ENCODE measurements around the gene MEGF6. TPM values are rescaled to one million over a fixed set of nuclear protein-coding genes. Genes with fewer than 3 reads are reported as not detected.

MEGF6 gene
- total RNA-seq, 1 donor, result 2.2 TPM

DNA sequence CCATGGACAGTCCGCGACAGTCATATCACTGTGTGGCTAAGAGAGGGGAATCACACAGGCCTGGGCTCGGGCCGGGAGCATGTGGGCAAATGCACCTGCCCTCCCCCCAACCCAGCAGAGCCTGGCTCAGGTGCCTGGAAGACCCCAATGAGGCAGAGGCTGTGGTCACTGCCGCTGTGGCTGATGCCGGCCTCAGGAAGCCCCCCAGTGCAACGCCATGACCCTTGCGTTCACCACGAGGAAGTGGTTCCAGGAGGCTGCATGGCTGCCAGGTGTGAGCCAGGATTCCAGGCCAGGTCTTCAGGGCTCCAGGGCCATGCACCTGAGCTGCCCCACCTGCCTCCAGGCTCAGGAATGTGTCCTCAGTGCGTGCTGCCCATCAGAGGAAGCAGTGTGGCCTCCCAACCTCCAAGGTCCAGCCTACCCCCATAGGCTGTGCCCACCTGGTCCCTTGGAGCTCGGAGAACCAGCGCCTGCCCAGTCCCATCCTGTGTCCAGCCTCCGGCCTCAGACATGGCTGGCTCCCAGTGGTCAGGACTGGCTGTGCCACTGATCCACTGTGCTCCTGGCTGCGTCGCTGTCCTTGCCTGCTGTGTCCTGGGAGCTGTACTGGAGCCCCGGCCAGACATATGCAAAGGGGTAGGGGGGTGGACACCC lies 148.8 kb downstream of the MEGF6 start:
- DNase-seq (ENCODE audit: low read depth), result no peak
- no peak overlapping the region for H3K4me3 ChIP-seq (ENCODE audit: low read depth, low read length)
- TF ChIP-seq, protein P1, sequence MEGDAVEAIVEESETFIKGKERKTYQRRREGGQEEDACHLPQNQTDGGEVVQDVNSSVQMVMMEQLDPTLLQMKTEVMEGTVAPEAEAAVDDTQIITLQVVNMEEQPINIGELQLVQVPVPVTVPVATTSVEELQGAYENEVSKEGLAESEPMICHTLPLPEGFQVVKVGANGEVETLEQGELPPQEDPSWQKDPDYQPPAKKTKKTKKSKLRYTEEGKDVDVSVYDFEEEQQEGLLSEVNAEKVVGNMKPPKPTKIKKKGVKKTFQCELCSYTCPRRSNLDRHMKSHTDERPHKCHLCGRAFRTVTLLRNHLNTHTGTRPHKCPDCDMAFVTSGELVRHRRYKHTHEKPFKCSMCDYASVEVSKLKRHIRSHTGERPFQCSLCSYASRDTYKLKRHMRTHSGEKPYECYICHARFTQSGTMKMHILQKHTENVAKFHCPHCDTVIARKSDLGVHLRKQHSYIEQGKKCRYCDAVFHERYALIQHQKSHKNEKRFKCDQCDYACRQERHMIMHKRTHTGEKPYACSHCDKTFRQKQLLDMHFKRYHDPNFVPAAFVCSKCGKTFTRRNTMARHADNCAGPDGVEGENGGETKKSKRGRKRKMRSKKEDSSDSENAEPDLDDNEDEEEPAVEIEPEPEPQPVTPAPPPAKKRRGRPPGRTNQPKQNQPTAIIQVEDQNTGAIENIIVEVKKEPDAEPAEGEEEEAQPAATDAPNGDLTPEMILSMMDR (IDR thresholded peaks at IDR 0.05; ENCODE audit: insufficient read depth, low read depth, low read length), result no peak

DNA sequence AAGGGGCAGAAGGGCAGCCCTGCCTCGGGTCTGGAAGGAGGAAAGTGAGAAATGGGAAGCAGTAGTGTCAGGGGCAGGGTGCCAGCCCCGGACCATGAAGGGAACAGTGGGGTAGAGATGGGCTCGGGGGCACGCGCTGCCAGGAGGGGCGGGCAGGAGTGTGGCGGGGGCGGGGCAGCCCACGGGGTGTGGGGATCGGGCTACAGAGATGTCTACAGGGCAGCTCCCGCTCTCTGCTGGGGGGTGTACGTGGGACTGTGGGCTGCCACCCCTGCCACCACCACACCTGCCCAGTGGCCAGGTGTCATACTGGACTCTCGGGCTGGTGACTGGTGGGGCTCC lies 149.4 kb downstream of the MEGF6 start:
- TF ChIP-seq, protein P1 (IDR thresholded peaks at IDR 0.05; ENCODE audit: insufficient read depth, low read depth, low read length), result no peak
- no peak for DNase-seq (ENCODE audit: low read depth)
- no peak overlapping the region for H3K4me3 ChIP-seq (ENCODE audit: low read depth, low read length)

DNA sequence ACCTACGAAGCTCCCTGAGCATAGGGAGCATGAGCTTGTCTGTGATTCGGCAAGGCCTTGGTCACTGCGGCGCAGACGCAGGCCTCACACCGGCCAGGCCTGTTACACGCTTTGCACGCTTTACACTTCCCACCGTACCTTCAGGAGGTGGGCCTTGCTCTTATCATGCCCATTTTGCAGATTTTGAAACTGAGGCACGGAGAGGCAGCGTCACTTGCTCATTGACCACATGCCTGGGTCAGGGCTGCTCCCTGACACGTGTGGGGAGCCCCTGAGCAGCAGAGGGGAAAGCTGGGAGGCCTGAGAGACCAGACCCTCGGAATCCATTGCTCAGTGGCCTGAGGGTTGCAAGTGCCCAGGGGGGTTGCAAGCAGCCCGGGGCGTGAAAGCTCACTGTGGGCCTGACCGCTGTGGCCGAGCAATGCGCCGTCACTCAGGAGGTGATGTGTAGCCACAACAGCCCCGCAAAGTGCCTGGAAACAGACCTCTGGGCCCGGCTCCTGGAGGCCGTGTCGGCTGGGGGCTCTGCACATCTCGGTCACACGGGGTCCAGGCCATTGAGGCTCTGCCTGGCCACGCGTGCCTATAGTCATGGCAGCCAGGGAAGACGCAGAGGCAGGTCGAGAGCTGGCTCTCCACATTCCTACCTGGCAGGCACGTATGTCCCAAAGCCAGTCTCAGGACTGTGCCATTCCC lies 149.9 kb downstream of the MEGF6 start:
- TF ChIP-seq, protein P1 (IDR thresholded peaks at IDR 0.05; ENCODE audit: insufficient read depth, low read depth, low read length), result no peak

DNA sequence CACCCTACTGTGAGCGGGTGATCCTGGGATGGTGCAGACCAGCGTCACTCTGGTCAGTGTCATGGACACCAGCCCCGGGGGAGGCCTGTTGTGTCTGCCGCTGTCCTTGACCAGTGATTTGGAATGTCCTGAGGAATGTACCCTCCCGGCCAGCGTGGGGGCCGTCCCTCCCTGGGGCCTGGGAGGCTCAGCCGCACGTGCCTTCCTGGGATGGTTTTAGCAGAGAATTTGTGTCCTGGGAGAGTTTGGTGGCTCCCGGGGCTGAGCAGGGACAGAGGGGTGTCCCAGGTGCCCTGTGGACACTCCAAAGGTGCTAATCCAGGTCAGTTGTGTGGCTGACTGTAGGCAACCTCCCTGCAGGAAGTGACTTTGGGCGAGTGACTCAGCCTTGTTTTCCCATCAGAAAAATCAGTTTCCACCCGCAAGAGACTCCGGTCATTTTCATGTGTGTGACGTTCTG lies 150.6 kb downstream of the MEGF6 start:
- DNase-seq (ENCODE audit: low read depth), result peak; percentile 38
- TF ChIP-seq, protein P1 (IDR thresholded peaks at IDR 0.05; ENCODE audit: insufficient read depth, low read depth, low read length), result no peak
- no peak overlapping the region for H3K4me3 ChIP-seq (ENCODE audit: low read depth, low read length)

More for the DNA sequence above, 149.9 kb downstream of the MEGF6 start:
- H3K4me3 ChIP-seq (ENCODE audit: low read depth, low read length), result no peak overlapping the region
- DNase-seq (ENCODE audit: low read depth), result no peak

DNA sequence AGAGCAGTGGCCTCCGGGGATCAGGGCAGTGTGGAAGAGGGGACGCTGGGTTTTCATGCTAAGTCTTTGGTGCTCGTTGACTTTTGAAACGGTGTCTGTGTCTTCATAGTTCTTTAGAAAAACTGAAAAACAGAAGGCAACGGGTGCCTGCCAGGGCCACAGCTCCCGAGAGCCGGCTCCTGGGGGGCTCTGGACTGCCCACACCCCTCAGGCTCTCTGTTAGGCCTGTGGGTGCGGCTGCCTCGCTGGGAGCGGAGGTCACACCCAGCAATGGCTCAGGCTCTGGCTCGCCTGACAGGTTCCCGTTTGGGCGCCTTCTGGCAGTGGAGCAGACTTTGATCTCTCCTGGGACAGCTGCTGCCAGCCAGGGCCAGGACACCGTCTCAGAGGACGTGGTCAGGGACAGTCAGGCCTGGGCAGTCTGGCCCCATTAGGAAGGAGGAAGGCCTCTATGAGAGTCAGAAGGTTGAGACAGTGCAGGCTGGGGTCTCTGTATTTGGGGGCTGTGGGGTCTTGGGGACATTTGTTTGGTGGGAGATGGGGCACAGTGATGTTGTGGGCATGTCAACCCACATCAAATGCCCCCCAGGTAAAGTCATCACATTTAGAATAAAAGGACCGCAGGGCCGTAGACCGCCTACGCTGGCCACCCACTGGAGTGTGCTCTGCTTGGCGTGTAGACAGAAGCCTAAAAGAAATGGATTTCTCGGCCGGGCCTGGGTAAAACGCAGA lies 151.2 kb downstream of the MEGF6 start:
- TF ChIP-seq, protein P1 (IDR thresholded peaks at IDR 0.05; ENCODE audit: insufficient read depth, low read depth, low read length), result no peak
- no peak overlapping the region for H3K4me3 ChIP-seq (ENCODE audit: low read depth, low read length)
- no peak for DNase-seq (ENCODE audit: low read depth)

DNA sequence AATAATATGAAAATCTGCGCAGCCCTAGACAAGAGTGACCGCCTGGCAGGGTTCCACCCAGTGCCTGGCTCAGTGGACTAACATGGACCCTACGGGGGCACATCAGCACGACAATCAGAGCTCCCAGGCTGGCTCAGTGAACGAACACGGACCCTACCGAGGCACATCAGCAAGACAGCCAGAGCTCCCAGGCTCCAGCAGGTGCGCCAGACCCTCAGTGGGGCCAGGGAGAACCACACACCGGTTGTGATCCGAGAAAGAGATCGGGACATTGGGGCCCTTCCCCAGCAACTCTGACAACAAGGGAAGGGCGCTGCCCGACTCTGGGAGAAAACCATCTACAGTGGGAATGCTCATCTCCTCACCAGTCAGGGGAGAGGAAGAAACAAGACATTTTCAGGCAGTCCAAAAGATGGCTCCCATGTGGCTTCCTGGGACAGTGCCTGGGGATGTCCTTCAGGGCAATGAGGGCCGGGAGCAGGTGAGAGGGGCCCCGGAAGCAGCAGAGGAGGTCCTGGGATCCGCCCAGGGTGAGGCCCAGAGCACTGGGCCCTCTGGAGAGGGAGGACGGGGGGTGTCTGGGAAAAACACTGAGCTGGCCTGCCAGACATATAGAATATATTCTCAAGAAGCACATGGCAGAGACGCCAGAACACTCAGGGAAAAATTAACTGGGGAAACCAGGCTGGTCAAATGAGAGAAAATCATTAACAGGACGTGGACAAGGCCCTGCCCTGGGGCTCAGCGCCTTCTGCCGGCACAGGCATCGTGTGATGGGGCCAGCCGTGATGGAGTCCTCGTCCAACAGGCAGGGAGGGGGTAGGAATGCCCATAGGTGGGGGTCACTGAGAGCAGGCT lies 152.0 kb downstream of the MEGF6 start:
- TF ChIP-seq, protein P1 (IDR thresholded peaks at IDR 0.05; ENCODE audit: insufficient read depth, low read depth, low read length), result no peak
- no peak overlapping the region for H3K4me3 ChIP-seq (ENCODE audit: low read depth, low read length)
- DNase-seq (ENCODE audit: low read depth), result no peak
